SU-DHL-6 (cell line): ENCODE results near the gene AXIN2.

Experiments used
- CTCF ChIP-seq: fragments of 200-600 bp; sonication (generic); IDR thresholded peaks from one replicate; pipeline ENCODE4 v1.5.1; 2017; ENCODE audit warnings: antibody characterized with exemption, mild to moderate bottlenecking, low read length, moderate library complexity; ENCODE audit not compliant: insufficient read depth, poor library complexity, severe bottlenecking
- EZH2phosphoT487 ChIP-seq: fragments of 200-600 bp; sonication (generic), shearing (Covaris generic); conservative IDR thresholded peaks from 2 replicates; pipeline ENCODE4 v1.6.1; 2018; ENCODE audit warnings: mild to moderate bottlenecking, antibody characterized with exemption, low read length, moderate library complexity, mixed read lengths

- TF ChIP-seq CTCF (no peak), EZH2phosphoT487 (no peak)
Observed at GRCh38 chr17:65552214-65552613, 9.2 kb downstream of the AXIN2 start.
